ENCODE data around the gene HEXIM2. TPM values are rescaled to one million over a fixed set of nuclear protein-coding genes. Genes with fewer than 3 reads are reported as not detected.
A peak's percentile ranks its signal among the peaks of the same experiment; 100 is the strongest.

Gene HEXIM2
- total and polyA plus RNA-seq, 2 donors (not counting 1 experiment from before 2014, with no cell fraction given): 1.9 to 18.7 TPM

DNA sequence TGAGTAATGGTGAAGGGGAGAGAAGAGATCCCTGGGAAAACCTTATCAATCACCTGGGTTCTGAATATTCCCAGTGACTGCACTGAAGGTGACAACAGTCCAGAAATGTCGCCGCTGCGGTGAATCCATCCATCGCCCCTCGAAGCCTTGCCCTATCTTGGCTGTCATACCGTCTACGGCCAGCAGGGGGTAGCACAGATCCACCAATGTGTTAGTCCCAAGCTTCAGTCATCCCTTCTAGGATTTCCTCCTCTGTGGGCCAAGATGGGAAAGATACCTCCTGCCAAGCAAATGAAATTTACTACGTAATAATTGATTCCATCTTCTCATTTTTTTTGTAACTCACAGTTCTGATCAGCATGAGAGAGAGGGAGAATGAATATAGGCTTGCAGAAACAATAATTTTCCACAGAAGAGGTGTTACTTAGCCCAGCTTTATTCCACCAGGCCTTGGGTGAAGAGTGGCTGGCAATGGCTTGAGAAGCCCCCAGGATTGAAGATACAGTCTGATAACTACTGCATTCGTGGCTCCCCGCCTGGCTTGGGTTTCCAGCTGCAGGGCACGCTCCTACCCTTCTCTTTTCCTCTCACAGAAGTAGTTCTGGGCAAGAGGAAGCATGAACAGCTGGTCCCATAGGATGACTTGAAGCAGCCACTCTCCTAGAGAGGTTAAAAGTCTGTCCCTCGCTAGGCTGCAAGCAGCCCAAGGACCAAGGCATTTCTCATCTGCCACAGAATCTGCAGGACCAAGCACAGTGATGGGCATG lies 57.4 kb downstream of the HEXIM2 start:
- TF ChIP-seq EZH2 (IDR thresholded peaks at IDR 0.05; ENCODE audit: low read length, missing control alignments): no peak
- TF ChIP-seq, protein P1, sequence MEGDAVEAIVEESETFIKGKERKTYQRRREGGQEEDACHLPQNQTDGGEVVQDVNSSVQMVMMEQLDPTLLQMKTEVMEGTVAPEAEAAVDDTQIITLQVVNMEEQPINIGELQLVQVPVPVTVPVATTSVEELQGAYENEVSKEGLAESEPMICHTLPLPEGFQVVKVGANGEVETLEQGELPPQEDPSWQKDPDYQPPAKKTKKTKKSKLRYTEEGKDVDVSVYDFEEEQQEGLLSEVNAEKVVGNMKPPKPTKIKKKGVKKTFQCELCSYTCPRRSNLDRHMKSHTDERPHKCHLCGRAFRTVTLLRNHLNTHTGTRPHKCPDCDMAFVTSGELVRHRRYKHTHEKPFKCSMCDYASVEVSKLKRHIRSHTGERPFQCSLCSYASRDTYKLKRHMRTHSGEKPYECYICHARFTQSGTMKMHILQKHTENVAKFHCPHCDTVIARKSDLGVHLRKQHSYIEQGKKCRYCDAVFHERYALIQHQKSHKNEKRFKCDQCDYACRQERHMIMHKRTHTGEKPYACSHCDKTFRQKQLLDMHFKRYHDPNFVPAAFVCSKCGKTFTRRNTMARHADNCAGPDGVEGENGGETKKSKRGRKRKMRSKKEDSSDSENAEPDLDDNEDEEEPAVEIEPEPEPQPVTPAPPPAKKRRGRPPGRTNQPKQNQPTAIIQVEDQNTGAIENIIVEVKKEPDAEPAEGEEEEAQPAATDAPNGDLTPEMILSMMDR (conservative IDR thresholded peaks at IDR 0.05 in 1 of 2, IDR thresholded peaks at IDR 0.05 in 1 of 2; ENCODE audit: low read depth in 1 of 2, low read length in 2 of 2): peak; percentile 86 to 94
- no peaks in the 10 kb centered on the region for H3K79me2 ChIP-seq (ENCODE audit: control insufficient read depth, insufficient read depth, low read length)
- no peak overlapping the region for H3K4me2 ChIP-seq (ENCODE audit: extremely low read depth, insufficient read depth, low read length)
- H2AFZ ChIP-seq (ENCODE audit: low read length): no peak overlapping the region
- no peaks in the 10 kb centered on the region for H3K36me3 ChIP-seq (ENCODE audit: control insufficient read depth, insufficient read depth, low read length)
- H3K27me3 ChIP-seq (ENCODE audit: control insufficient read depth, insufficient read depth, low read length): peaks cover 22% of the 10 kb centered on the region
- no peak overlapping the region for H3K4me3 ChIP-seq (replicated peaks in 1 of 4; ENCODE audit: control extremely low read depth in 1 of 4, insufficient read depth in 1 of 4, low read depth in 3 of 4, low read length in 4 of 4)
- no peak overlapping the region for H3K27ac ChIP-seq (ENCODE audit: insufficient read depth, low read length)
- no peak overlapping the region for H3K9ac ChIP-seq (ENCODE audit: insufficient read depth, low read length)
- DNase-seq (ENCODE audit: low read depth in 2 of 2): peak; percentile 53 to 84
- H3K9me3 ChIP-seq (ENCODE audit: control insufficient read depth, insufficient read depth, low read depth, low read length): no peaks in the 10 kb centered on the region
- H3K4me1 ChIP-seq (ENCODE audit: control insufficient read depth, extremely low read depth, insufficient read depth, low read length): no peaks in the 10 kb centered on the region
- no peaks in the 10 kb centered on the region for H4K20me1 ChIP-seq (ENCODE audit: control insufficient read depth, extremely low read depth, insufficient read depth, low read length)

Other genes starting within 250 kb of the HEXIM2 start
- 0.26 and 1.3 TPM in 2 replicates for gene GFAP, start 246.4 kb upstream of the HEXIM2 start, total RNA-seq
- 0.31 and 0.32 TPM in 2 replicates for gene GFAP, start 246.4 kb upstream of the HEXIM2 start, polyA plus RNA-seq
- under 0.01 and 0.99 TPM in 2 replicates for gene KIF18B, start 214.1 kb upstream of the HEXIM2 start, total RNA-seq
- 2.5 and 13.5 TPM in 2 replicates for gene KIF18B, start 214.1 kb upstream of the HEXIM2 start, polyA plus RNA-seq
- 1.3 and 1.8 TPM in 2 replicates for gene C1QL1, start 193.6 kb upstream of the HEXIM2 start, total RNA-seq
- gene C1QL1, start 193.6 kb upstream of the HEXIM2 start, polyA plus RNA-seq: 0.53 and 1.0 TPM in 2 replicates
- 39.8 and 41.5 TPM in 2 replicates for gene DCAKD, start 110.2 kb upstream of the HEXIM2 start, total RNA-seq
- 21.8 TPM in 2 replicates for gene DCAKD, start 110.2 kb upstream of the HEXIM2 start, polyA plus RNA-seq
- 73.2 and 124 TPM in 2 replicates for gene NMT1, start 100.6 kb upstream of the HEXIM2 start, total RNA-seq
- gene NMT1, start 100.6 kb upstream of the HEXIM2 start, polyA plus RNA-seq: 46.2 and 57.1 TPM in 2 replicates
- 39.3 and 59.8 TPM in 2 replicates for gene PLCD3, start 29.4 kb upstream of the HEXIM2 start, total RNA-seq
- gene PLCD3, start 29.4 kb upstream of the HEXIM2 start, polyA plus RNA-seq: 32.8 and 52.1 TPM in 2 replicates
- 7.7 and 18.0 TPM in 2 replicates for gene ACBD4, start 26.2 kb upstream of the HEXIM2 start, total RNA-seq
- gene ACBD4, start 26.2 kb upstream of the HEXIM2 start, polyA plus RNA-seq: 3.0 and 3.4 TPM in 2 replicates
- 9.9 and 10.3 TPM in 2 replicates for gene HEXIM1, start 13.4 kb upstream of the HEXIM2 start, total RNA-seq
- gene HEXIM1, start 13.4 kb upstream of the HEXIM2 start, polyA plus RNA-seq: 11.7 and 12.4 TPM in 2 replicates
- gene FMNL1, start 60.0 kb downstream of the HEXIM2 start, total RNA-seq: 2.8 and 3.1 TPM in 2 replicates
- 1.1 and 1.9 TPM in 2 replicates for gene FMNL1, start 60.0 kb downstream of the HEXIM2 start, polyA plus RNA-seq
- not detected in 2 replicates for gene SPATA32, start 100.2 kb downstream of the HEXIM2 start, total RNA-seq
- gene SPATA32, start 100.2 kb downstream of the HEXIM2 start, polyA plus RNA-seq: not detected in 2 replicates
- 3.6 TPM in 2 replicates for gene MAP3K14, start 155.1 kb downstream of the HEXIM2 start, total RNA-seq
- 3.9 and 5.2 TPM in 2 replicates for gene MAP3K14, start 155.1 kb downstream of the HEXIM2 start, polyA plus RNA-seq

All from fibroblast of lung (primary cell).